ENCODE data around the gene UBALD1. TPM values are rescaled to one million over a fixed set of nuclear protein-coding genes. Genes with fewer than 3 reads are reported as not detected.

Gene UBALD1
- total RNA-seq, 1 donor from 2014 or later: 3.7 TPM

GRCh38 chr16:4641306-4641687, 26.6 kb upstream of the UBALD1 start:
- TF ChIP-seq, protein P1, sequence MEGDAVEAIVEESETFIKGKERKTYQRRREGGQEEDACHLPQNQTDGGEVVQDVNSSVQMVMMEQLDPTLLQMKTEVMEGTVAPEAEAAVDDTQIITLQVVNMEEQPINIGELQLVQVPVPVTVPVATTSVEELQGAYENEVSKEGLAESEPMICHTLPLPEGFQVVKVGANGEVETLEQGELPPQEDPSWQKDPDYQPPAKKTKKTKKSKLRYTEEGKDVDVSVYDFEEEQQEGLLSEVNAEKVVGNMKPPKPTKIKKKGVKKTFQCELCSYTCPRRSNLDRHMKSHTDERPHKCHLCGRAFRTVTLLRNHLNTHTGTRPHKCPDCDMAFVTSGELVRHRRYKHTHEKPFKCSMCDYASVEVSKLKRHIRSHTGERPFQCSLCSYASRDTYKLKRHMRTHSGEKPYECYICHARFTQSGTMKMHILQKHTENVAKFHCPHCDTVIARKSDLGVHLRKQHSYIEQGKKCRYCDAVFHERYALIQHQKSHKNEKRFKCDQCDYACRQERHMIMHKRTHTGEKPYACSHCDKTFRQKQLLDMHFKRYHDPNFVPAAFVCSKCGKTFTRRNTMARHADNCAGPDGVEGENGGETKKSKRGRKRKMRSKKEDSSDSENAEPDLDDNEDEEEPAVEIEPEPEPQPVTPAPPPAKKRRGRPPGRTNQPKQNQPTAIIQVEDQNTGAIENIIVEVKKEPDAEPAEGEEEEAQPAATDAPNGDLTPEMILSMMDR (IDR thresholded peaks at IDR 0.05; ENCODE audit: insufficient read depth, low read length, severe bottlenecking): no peak
- peaks cover 11% of the 10 kb centered on the region for H3K36me3 ChIP-seq (ENCODE audit: control insufficient read depth, insufficient read depth, low read length)
- FAIRE-seq: no peak
- no peak for DNase-seq (ENCODE audit: low read depth)
- no peak overlapping the region for H3K4me3 ChIP-seq (ENCODE audit: low read depth, low read length)
- no peaks in the 10 kb centered on the region for H3K27me3 ChIP-seq (ENCODE audit: control insufficient read depth, insufficient read depth, low read length)

- no peak for DNase-seq (ENCODE audit: low read depth)
- FAIRE-seq: no peak
- TF ChIP-seq, protein P1 (IDR thresholded peaks at IDR 0.05; ENCODE audit: insufficient read depth, low read length, severe bottlenecking): no peak
- Histone ChIP-seq H3K4me3 (ENCODE audit: low read depth, low read length) (no peak overlapping the region), H3K27me3 (ENCODE audit: control insufficient read depth, insufficient read depth, low read length) (no peaks in the 10 kb centered on the region), H3K36me3 (ENCODE audit: control insufficient read depth, insufficient read depth, low read length) (peaks cover 9% of the 10 kb centered on the region)
Measured at GRCh38 chr16:4640572-4641305, 26.1 kb upstream of the UBALD1 start.

- TF ChIP-seq, protein P1 (IDR thresholded peaks at IDR 0.05; ENCODE audit: insufficient read depth, low read length, severe bottlenecking): no peak
- peaks cover 7% of the 10 kb centered on the region for H3K36me3 ChIP-seq (ENCODE audit: control insufficient read depth, insufficient read depth, low read length)
- FAIRE-seq (no peak), DNase-seq (ENCODE audit: low read depth) (no peak)
- no peaks in the 10 kb centered on the region for H3K27me3 ChIP-seq (ENCODE audit: control insufficient read depth, insufficient read depth, low read length)
- H3K4me3 ChIP-seq (ENCODE audit: low read depth, low read length): no peak overlapping the region
Measured at GRCh38 chr16:4639899-4640509, 25.3 kb upstream of the UBALD1 start.

- Histone ChIP-seq H3K4me3 (ENCODE audit: low read depth, low read length) (no peak overlapping the region), H3K36me3 (ENCODE audit: control insufficient read depth, insufficient read depth, low read length) (peaks cover 11% of the 10 kb centered on the region), H3K27me3 (ENCODE audit: control insufficient read depth, insufficient read depth, low read length) (no peaks in the 10 kb centered on the region)
- DNase-seq (ENCODE audit: low read depth) (no peak), FAIRE-seq (no peak)
- TF ChIP-seq, protein P1 (IDR thresholded peaks at IDR 0.05; ENCODE audit: insufficient read depth, low read length, severe bottlenecking): no peak
Measured at GRCh38 chr16:4637501-4638166, 22.9 kb upstream of the UBALD1 start.

- Histone ChIP-seq H3K27me3 (ENCODE audit: control insufficient read depth, insufficient read depth, low read length) (no peaks in the 10 kb centered on the region), H3K36me3 (ENCODE audit: control insufficient read depth, insufficient read depth, low read length) (peaks cover 11% of the 10 kb centered on the region), H3K4me3 (ENCODE audit: low read depth, low read length) (no peak overlapping the region)
- no peak for DNase-seq (ENCODE audit: low read depth)
- TF ChIP-seq, protein P1 (IDR thresholded peaks at IDR 0.05; ENCODE audit: insufficient read depth, low read length, severe bottlenecking): no peak
- no peak for FAIRE-seq
Measured at GRCh38 chr16:4636196-4636595, 21.5 kb upstream of the UBALD1 start.
